NCI-H748 (cell line): ENCODE results near the gene DEFB131B.
A peak's percentile ranks its signal among the peaks of the same experiment; 100 is the strongest.
"Not testable (repeated sequence)": the region's sequence is repeated elsewhere in the genome, so short reads cannot be mapped to it uniquely, and the experiment has no call there.

Experiments
- DNase-seq: peaks from one replicate; lab custom pipeline; 2025; ENCODE audit not compliant: unreplicated experiment; lab: John Stamatoyannopoulos, UW

DEFB131B gene

DNA sequence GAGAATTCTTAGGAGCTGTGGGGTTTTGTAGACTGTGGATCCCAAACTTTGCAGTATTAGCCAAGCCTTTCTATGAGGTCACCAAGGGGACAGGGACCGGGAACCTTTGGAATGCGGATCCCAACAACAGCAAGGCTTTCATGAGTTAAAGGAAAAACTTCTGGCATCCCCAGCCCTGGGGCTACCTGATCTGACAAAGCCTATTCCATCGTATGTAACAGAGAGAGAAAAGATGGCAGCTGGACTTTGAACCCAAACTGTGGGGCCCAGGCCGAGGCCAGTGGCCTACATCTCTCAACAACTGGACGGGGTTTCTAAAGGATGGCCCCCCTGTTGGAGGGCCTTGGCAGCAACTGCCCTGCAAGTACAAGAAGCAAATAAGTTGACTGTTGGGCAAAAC, 32.5 kb downstream of the DEFB131B start:
- not testable (repeated sequence) for DNase-seq

DNA sequence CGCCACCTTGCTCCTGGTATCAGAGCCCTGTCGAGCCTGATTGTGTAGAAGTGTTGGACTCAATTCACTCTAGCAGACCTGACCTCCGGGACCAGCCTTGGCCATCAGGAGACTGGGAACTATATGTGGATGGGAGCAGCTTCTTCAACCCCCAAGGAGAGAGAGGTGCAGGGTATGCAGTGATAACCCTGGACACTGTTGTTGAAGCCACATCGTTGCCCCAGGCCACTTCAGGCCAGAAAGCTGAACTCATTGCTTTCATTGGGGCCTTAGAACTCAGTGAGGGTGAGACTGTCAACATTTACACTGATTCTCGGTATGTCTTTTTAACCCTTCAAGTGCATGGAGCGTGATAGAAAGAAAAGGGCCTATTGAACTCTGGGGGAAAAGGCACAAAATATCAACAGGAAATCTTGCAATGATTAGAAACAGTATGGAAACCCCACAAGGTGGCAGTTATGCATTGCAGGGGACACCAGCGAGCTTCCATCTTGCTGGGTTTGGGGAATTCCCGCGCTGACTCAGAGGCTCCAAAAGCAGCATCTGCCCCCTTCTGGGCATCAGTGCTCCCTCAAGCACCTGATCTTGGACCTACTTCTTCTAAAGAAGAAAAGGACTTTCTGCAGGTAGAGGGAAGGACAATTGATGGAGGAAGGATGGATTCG, 33.2 kb downstream of the DEFB131B start:
- DNase-seq = not testable (repeated sequence)

DNA sequence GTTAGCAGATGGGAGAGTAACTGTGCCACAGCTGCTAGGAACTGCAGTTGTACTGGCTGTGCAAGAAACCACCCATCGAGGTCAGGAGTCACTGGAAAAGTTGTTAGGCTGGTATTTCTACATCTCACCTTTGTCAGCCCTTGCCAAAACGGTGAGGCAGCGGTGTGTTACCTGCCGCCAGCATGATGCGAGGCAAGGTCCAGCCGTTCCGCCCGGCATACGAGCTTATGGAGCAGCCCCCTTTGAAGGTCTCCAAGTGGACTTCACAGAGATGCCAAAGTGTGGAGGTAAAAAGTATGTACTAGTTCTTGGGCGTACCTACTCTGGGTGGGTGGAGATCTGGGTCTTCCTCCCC, 33.7 kb downstream of the DEFB131B start:
- DNase-seq = not testable (repeated sequence)

DNA sequence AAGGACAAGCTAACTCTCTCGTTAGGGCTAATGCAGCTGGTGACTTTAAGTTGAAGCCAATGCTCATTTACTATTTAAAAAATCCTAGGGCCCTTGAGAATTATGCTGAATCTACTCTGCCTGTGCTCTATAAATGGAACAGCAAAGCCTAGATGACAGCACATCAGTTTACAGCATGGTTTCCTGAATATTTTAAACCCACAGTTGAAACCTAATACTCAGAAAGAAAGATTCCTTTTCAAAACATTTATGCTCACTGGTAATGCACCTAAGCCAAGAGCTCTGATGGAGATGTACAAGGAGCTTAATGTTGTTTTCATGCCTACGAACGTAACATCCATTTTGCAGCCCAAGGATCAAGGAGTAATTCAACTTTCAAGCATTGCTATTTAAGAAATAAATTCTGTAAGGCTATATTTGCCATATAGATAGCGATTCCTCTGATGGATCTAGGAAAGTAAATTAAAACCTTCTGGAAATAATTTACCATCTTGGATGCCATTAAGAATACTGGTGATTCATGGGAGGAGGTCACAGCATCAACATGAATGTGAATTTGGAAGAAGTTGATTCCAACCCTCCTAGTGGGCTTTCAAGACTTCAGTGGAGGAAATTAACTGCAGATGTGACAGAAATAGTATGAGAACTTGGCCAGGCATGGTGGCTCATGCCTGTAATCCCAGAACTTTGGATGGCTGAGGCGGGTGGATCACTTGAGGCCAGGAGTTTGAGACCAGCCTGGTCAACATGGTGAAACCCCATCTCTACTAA, 35.7 kb downstream of the DEFB131B start:
- DNase-seq = no peak

DNA sequence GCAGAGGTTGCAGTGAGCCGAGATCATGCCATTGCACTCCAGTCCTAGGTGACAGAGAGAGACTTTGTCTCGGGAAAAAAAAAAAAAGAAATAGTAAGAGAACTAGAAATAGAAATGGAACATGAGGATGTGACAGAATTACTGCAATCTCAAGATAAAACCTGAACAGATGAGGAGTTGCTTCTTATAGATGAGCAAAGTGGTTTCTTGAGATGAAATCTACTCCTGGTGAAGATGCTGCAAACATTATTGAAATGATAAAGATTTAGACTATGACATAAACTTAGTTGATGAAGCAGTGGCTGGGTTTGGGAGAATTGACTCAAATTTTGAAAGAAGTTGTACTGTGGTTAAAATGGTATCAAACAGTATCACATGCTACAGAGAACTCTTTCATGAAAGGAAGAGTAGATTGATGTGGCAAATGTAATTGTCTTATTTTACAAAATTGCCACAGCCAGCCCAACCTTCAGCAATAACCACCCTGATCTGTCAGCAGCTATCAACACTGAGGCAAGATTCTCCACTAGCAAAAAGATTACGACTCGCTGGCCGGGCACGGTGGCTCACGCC, 36.5 kb downstream of the DEFB131B start:
- no peak for DNase-seq

DNA sequence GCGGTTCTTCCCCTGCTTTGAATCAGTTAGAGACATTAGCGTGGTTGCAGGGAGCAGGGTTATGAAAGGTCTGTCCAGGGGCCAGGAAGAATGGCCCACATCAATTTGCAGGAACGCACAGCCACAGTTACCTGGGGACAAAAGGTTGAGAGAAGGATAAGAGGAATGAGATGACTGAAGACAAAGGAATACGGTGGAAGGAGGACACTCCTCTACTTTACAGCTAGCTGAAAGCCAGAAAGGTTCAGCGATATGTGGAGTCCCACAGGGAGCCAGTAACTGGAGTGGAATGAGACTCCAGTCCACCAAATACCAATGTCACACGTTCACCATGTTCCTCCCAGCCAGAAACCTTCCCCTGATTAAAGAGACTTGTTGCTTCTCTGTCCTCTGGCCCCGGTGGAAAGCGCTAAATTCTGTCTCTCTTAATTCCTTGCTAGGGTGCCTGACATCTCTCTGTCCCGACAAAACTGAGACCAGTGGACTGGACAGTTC, 39.4 kb downstream of the DEFB131B start:
- DNase-seq = no peak

DNA sequence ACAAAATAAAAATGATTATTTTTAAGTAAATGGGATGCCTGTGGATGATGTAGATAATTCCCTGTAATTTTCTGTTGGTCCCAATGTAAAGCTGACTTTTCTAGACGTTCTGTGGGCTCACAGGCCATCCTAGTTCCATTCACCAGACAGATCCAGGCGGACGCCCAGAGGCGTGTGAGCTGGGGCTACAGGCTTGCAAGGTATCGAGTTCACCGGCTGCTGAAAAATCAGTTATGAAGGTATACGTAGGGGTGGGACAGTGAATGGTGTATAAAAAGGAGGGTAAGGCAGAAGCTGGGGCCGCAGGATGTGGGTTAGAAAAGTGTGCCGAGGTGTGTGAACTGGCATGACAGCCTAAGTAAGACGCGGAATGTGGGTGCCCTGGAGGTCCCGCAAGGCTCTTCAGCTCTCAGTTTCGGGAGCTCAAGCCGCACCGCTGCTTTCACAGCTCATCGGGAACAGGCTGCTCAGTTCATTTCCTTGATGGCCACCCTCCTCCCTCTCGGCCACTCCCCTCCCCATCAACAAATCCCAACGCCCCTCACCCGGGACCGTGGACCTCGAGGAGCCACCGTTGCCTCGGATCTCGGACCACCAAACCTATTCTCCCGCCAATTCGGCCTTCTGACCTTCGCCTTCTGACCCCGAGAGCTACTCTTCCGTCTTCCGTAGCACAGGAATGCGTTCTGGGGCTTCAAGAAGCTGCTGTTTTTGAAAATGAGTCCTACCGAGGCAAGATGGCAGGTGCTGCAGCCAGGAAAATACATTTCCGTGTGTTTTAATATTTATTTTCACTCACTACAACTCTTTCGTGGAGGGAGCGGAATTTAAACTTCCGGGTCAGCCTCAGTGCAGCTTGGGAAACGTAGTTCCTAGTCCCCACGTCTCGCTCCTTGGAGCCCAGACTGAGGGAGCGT, 49.8 kb downstream of the DEFB131B start, which contains the start of gene XNDC1N:
Gene XNDC1N (minus strand): TSS at position 775 of the 917 bp plus-strand sequence. CDS start 5,241 bp downstream, outside the sequence.
- peak; percentile 94 for DNase-seq

DNA sequence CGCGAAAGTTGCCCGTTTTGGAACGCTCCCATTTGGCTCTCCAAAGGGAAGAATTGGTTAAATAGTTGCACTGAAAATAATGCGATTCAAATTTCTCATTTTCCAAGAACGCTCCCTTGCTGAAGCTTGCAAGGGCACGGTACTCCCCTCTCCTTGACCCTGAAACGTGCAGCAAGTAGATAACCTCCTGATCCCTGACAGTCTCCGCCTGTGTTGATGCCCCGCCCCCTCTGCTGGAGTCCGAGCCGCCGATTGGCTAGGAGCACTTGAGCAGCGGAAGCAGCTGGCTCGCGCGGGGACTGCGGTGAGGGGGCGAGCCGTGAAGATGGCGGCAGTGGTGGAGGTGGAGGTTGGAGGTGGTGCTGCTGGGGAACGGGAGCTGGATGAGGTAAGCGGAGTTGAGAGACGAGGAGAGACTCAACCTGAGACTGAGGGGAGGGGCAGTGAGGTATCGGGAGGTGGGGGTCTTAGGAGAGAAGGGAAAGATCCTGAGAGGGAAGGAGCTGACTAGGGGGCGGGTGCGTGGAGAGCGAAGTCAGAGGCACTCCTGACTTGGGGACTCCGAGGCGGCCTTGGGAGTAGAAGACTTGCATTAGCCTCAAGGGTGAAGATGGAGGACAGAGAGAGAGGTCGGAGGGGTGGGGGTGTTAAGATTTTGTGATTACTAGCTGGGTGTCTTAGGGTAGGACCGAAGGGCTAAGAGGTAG, 50.6 kb downstream of the DEFB131B start, which contains the start of gene RNF121:
Gene RNF121 (plus strand): TSS at position 310 of the 707 bp plus-strand sequence. CDS start 16 bp downstream, at position 326.
- DNase-seq = peak; percentile 97

DNA sequence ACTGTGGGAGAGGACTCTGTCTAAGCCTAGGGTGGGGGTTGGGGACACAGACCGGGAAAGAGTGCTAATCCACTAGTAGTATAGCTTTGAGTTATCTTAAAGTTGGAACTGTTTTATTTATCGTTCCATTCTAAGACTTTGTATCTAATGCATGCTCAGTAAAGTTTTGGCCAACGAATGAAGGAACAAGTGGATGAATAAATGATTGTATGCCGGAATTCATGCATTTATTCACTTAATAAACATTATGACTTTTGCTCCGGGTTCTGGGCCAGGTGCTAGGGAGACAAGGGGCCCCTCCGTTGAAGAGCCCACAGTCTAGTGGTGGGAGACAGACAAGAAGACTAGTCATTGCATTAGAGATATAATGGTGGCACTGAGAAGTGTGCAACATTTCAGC, 51.2 kb downstream of the DEFB131B start:
- no peak for DNase-seq

DNA sequence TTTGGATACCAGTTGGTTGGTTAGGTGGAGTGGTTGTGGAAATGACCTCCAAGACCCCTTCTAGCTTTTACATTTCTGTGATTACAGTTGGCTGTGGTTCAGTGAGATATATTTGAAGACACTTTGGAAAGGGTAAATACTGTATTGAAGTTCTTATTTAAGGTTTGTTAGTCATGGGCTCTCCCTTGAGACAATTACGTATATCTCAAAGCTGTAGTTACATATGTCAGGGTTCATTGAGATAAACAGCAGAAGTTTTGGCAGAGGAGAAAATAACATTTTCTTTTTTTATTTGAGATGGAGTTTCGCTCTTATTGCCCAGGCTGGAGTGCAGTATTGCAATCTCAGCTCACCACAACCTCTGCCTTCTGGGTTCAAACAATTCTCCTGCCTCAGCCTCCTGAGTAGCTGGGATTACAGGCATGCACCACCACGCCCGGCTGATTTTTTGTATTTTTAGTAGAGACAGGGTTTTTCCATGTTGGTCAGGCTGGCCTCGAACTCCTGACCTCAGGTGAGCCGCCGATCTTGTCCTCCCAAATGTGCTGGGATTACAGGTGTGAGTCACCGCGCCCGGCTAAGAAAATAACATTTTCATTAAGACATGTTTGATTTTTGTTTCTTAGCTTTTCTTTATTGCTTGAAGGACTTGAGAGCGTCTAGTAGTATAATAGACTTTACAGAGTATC, 52.4 kb downstream of the DEFB131B start:
- DNase-seq = no peak

DNA sequence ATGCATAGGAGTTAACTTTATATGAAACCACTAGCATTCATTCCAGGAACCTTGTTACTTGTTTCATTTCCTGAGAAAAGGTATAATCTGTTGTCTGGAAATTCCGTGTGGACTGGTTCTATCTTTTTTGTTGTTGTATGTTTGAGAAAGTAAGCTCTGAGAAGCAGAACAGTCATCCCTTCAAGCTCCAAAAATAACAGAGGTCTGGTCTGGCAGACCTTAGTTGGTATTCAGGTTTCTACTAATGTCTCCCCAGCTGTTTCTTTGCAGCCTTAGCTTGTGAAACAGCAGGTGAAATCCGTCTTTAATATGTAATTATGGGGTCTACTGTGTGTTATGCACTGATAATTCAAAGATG, 53.0 kb downstream of the DEFB131B start:
- no peak for DNase-seq

DNA sequence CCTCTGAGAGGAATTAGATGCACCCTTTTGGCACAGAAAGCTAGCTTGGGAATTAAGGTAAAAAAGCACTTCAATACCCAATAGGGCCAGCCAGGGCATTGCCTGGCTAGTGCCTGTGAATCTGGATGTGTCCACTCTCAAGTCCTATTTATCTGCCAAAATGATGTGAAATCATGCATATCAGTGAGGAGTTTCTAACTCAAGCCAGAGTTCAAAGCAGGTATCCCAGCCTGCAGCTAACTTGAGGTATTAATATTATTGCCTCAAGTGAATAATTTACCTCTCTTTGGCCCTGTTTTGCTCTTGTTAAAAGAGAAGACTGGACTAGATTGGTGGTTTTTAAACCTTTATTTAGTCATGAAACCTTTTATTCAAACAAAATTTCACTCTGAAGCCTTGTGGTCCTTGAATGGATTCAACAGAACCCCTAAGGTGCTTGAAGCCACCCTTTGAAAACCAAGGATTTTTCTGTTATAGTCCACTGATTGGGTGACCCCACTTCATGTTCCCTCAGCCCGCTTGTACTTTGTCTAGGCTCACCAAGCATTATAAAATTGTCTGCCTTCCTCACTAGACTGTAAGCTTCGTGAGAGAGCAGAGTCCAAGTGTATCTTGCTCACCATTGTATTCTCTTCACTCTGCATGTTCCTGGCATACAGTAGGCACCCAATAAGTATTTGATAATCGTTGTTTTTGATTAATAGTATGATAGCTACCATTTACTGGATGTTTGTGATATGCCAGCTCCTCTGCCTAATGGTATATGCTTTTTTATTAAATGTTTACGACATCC, 55.1 kb downstream of the DEFB131B start:
- DNase-seq = no peak
